ENCODE data around the gene COL12A1.

Gene COL12A1

DNA sequence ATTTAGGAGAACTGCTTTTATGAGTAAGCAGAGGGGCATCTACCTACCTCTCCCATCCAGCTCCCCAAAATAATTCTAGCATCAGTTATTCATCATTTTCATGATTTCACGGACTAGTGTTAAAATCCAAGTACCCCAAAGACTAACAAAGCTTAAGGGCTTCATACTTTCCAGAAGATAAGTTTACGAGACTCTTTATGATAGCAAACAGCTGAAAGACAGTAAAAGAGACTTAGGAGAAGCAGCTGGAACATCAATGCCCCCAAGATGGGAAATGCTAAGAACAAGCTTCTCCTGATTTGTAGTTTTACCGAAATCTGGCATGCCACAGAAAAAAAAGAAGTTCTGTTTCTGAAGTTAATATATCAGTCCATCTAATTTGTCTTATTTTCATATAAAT is 70.0 kb downstream of the COL12A1 start:
- no peak for DNase-seq

DNA sequence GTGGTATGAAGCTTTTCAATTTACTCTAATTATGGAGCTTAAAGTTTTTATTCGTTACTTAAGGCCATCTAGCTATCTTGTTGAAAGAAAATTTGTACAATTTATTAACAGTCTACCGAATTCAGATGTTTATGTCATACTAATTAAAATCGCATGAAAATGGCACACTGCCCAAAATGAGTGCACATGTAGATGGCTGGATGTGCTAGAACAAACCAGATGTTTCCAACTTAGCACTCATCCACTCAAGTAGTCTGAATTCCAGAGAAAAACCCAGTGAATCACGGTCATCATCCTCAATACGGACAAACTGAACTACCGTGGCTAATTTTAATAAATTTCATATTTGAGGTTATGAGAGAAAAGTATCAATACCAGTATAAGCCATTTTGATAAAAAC is 70.4 kb downstream of the COL12A1 start:
- DNase-seq: no peak

DNA sequence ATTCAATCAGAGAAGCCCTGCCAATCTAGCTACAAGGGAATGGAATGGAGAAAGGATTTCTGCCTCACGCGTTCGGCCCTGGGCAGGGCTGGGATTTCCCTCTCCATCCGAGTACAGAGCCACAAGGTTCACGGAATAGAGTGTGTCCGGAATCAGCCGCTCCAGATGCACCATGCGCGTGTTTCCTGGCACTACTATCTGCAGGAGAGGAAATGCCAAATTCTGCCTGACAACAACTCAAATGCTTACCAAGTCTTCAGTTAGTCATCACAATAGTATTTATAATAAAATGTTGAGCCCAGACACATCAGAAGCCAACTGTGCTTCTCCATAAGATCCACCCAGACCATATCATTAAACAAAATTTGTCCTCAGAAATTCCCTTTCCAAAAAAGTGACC is 75.1 kb downstream of the COL12A1 start:
- no peak for DNase-seq

DNA sequence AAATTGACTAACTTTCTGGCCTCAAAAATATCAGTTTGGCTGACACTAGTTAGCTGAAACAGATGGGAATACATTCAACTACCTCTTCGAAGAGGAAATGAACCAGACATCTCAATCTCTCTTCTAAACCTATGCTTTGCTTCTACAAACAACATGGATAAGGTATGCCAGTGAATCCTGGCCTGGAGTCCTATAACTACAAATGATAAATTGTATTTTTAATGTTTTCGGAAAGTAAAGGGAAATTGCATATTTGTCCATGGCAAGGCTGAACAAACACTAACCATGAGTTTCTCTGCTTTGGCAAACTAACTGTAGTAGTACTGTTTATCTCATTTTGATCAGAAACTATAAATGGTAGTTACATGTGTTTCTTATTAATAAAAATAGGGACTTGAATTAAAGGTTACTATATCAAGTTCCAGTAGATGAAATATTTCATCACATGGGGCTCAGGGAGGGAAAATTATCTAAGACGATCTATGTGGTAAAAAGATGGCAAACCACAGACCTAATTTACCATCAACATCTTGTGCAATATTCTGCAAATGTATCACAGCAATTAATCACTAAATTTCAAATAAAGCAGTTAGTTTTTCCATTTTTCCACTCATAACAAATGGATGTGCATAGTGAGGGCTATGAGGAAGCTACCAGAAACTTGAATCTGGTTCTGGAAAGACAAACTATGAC is 76.8 kb downstream of the COL12A1 start:
- no peak for DNase-seq

DNA sequence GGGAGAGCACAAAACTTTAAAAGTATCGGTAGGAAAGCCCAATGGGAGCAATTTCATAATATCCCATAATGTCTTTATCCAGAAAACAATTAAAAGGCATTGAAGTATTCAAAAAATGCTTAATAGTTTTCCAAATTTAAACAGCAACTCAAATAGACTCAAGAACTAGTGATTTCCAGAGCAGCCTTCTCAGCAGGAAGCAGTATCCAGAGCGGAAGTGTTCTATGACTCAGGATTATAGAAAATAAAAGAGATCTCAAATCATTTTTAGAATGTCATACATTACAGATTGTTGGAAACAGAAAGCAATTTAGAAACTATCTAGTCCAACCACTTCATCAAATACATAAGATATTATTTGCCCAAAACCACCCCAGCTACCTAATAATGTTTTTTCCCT is 79.3 kb downstream of the COL12A1 start:
- no peak for DNase-seq

DNA sequence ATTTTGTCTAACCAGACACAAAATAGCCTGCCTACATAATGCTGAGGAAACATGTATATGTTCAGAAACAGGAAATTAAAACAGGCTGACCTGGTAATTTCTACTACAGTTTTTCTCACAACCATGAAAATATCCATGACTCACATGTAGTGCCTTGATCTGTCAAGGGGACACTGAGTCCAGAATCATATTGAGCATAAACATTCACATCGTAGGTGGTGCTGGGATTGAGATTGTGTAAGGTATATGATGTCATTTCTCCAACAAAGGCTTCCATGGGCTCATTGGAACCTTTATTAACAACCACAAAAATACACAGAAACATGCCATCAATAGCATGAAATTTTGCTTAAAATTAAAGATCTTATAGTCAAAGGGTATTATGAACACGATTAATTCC is 80.9 kb downstream of the COL12A1 start:
- no peak for DNase-seq

DNA sequence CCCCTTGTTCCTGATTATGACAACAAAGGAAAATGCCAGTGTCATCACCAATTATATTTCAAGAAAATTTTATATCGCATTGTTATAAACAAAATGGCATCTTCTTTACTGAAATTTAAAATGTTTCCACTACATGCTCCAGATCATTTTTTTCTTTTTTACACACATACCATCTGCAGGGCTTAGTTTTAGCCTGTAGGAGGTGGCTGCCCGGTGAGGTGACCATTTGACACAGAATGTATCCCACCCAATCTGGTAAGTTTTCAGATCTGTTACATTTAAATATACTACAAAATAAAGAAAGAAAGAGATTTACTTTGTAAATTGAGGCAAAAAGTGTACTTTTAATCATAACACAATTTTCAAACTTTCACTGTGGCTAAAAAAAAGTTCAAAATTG is 81.8 kb downstream of the COL12A1 start:
- no peak for DNase-seq

DNA sequence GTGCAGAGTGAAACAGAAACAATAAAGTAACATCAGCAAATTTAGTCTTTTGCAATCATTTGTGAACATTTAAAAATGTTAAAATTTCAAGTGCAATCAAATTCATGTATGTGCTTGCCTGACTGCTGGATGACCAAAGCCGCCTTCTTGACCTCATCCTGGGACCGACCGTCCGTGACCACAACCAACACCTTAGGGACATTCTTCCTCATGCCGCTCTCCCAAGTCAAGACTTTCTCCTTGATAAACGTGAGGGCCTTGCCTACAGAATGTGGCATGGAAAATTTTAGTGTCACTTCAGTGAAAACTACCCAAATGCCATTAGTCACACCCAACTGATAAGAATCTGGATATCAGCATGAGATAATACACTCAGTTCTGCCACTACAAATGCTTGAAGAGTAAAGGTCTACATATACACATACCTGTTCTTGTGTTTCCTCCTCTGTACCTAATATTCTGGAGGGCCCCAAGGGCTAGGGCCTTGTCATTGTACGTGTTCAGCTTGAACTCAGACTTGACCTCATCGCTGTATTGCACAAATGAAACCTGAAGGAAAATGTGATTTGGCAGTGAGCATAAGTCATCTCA is 86.8 kb downstream of the COL12A1 start:
- DNase-seq: no peak

DNA sequence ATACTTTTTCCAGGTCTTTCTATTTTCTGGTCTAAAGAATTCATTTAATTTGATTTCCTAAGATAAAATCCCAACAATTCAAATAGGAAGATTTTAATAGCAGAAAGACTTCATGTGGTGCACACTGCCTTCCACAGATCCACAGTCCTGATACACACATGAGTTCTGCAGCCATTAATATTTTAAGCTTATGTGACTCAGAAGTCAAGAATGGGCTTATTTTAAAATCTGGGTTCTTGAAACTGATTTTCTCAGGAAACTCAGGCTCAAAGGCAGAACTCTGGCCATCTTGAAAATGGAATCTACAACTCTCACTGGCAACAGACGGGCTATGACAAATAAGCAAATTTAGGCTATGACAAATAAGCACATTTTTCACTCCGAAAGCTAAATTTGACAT is 88.2 kb downstream of the COL12A1 start:
- no peak for DNase-seq

DNA sequence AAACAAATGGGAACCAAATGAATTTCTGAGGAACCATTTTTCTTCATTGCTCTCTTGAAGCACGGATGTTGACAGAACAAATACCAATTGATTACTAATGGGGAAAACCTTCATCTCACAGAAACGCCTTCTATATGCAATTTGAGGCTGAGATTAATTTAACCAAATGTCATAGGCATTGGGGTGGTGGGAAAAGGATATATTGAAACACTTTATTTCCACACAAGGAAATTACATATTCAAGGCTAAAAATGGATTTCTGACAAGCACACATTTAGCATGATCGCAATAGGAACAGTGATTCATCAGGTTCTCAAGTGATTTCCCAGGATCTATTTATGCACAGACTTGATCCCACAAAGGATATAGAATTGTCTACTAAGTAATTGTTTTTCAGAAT is 88.9 kb downstream of the COL12A1 start:
- DNase-seq: no peak

DNA sequence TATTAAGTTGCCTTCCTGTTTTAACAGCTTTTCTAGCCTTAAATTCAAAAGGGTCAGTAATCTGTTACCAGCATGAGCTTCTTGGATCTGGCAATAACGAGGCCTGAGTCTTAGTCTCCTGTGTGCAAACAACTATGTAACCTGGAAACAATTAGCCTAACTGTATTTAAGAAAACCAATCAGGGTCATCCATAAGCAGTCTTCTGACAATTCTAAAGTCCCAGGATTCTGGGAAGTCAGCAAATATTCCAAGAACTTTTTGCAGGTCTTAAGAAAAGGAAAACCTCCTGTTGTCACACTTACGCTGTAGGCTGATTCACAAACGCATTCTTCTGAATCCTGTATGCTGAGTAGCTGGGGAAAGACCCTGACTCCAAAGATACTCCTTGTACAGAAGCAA is 90.4 kb downstream of the COL12A1 start:
- DNase-seq: no peak

DNA sequence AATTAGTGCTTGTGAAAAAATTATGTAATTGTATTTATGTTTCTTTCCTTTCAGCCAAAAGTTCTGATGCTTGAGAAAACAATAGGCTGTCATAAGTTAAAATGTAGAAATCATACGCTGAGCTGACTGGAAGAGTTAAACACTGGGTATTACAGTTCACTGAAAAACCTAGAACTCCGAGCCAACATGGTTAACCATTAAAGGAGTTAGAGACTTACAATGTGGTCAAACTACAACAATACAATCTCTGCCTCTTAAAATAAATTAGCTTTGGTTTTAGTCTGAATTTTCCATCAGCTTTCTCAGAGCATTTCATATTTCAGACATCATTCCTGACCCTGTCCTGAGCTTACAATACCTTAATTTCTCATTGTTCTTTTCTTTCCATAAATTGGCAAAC is 91.0 kb downstream of the COL12A1 start:
- no peak for DNase-seq

DNA sequence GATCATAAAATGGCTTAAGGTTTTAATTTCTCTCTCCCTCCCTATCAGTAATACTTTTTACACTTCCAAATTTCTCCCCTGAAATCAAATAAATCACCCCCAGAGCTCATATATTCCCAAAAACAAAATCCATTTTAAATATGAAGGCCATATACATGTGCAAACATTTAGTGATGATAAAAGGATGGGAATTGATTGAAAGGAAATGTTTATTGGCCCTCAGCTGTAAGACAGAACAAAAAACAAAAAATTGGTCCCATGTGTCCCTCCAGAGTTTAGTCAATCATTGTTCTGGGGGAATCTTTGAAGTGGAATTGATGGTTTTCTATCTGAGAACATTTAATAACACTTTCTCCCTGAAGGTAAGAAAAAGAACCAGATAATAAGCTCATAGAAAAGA is 91.7 kb downstream of the COL12A1 start:
- DNase-seq: no peak

DNA sequence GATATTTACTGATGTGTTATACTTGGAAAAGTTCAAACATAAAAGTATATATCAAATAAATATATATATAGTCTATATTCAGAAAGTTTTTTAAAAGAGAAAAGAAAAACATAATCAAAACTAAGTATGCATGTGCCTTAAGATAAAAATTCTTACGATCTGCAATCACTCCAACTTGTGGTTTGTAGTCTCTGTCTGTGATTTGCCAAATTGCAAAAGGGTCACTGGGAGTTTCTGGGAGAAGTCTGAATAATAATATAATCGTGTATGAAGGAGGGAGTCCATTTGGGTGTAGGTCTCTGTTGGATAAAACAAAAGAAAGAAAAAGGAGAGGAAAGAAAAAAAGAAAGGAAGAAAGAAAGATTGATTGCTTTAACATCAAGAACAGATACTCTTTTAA is 92.4 kb downstream of the COL12A1 start:
- no peak for DNase-seq

DNA sequence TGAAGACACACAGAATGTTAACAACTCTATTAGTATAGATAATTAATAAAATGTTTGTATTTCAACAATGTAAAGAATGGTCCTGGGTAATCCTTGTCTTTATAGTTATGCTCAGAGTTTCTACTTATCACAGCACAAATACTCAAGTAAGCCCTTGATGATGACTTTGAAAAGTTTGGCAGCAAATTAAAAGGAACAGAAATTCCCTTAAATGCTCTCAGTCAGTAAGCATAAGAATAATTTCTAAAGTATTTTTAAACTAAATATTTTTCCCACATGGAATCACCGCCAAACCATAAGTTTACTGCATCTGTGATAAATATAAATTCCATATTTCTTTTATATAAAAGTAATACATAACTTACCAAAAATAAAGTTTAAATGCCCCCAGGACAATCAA is 96.1 kb downstream of the COL12A1 start:
- no peak for DNase-seq

DNA sequence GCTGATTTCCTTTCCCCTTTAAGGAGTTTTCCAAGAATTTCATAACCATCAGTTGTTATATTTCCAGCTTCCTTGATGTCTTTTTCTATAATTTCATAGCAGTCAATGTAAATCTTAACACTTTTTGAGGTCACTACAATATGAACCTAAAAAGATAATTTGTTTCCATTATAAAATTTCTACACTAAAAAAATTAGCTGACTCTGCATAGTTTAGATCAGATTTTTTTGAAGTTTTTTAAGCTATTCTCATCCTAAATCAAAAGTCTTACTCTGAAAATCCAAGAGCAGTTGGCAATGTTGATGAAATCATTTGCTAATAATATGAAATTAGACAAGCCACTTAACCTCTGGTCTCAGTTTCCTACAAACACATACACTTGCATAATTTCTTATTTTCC is 96.8 kb downstream of the COL12A1 start:
- no peak for DNase-seq

DNA sequence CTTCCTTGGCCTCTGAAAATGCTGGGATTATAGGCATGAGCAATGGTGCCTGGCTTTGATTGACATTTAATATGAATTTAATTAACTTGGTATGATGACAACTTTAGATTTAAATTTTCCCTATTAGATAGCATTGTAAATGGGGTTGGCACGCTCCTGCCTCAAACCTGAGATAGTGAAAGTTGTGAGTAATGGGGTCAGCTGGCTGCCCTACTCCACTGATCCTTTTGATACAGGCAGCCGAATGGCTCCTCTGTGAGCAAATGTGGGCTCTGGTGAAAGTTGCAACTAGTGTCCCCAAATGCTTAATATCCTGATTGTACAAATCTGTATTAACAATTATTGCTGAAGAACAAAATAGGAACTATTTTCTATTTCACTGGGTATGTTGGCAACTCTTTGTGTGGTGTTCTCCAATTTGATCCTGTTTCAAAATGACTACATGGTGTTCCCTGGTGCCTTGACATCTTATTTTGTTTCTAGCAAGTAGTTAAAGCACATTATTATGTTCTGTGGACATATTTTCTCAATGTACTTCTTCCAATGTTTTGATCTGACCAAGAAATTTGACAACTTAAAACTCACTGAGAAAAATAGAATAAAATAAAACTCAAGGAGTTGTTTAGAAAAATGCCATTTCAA is 97.4 kb downstream of the COL12A1 start:
- DNase-seq: no peak

DNA sequence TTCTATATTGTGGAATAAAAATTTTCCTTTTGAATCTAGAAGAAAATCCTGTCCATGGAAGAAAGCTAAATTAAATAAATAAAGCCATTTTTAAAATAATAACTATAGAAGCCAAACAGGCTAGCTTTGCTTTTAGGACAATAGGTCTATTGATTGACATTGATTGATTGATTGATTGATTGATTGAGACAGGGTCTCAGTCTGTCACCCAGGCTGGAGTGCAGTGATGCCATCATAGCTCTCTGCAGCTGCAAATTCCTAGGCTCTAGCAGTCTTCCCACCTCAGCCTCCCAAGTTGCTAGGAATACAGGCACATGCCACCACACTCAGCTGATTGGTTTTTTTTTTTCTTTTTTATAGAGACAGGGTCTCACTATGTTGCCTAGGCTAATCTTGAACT is 97.9 kb downstream of the COL12A1 start:
- no peak for DNase-seq

DNA sequence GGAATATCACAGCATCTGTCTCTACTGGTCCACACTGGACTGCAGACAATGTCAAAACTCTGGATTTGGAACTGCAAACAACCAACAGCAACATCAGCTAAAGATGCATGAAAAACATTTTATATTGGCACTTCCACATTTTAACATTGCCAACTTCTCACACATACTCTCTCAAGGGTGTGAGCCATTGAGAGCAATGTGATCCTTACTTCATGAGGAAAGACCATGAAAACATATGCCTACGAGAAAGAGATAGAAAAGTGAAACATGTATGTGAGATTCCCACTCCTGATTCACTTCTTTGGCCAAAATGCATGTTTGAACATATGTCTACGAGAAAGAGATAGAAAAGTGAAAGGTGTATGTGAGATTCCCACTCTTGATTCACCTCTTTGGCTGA is 99.4 kb downstream of the COL12A1 start:
- no peak for DNase-seq

DNA sequence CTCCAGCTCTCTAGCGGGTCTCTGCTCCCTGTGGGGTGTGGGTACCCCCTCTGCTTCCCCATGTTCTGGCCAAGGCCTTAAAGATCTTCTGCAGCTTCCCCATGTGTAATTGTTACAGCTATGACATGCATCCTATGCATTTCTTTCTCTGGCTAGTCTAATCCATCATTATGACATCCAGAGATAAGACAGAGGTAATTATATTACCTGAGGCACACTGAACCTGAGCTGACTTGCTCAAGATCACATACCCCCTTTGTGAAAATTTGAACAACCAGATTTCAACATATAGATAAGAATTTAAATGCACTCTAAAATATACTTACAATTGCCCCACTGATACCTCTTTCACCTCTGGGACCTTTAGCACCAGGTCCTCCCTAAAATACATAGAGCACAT is 102.4 kb downstream of the COL12A1 start:
- DNase-seq: no peak

DNA sequence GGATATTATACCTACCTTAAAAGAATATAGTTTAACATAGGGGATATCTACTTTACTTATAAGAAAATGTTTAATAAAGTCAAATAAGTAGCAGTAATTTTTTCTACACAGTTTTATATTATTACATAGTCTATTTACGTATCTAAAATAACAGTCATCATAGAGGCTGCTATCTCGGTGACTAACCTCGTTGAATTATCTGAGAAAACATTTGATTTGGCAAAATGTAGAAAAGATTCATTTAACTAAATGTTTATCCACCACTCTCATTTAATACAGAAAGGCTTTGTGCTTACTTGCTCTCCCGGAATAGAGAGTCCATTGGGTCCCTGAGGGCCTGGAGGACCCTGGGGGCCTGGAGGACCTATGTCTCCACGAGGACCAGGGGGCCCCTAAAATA is 103.6 kb downstream of the COL12A1 start:
- no peak for DNase-seq

DNA sequence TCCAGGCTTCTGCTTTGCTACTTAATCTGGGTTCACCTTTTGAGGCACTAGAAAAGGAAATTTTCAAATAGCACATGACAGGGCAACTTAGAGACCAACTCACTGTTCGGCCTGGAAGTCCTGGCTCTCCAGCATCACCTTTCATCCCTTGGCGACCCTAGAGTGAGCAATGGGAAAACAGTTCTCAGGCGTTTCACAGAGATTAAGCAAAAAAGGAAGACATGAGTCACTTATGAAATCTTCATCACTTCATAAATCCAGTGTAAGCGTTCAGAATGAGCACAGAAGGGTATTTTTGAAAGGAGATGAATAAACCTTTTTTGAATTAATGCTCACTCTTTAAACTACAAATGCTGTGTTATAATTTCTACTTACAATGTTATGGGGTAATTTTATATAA is 104.0 kb downstream of the COL12A1 start:
- no peak for DNase-seq

DNA sequence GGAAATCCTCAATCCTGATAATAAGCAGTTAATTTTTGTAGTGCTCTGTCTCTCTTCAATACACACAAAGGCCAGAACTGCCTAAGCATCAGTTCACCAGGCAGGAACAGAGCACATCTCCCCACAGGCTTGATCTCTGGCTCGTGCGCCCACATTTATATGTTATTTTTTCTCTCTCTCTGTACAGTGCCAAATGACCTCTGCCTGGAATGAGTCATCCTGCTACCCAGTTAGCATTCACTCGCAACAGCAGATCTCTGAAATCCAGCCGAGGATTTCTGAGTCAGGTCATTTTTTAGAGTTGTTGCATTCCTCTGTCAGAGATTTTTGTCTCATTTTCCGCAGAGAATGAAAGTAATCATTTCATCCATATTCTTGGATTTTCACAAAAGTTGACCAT is 107.1 kb downstream of the COL12A1 start:
- no peak for DNase-seq

DNA sequence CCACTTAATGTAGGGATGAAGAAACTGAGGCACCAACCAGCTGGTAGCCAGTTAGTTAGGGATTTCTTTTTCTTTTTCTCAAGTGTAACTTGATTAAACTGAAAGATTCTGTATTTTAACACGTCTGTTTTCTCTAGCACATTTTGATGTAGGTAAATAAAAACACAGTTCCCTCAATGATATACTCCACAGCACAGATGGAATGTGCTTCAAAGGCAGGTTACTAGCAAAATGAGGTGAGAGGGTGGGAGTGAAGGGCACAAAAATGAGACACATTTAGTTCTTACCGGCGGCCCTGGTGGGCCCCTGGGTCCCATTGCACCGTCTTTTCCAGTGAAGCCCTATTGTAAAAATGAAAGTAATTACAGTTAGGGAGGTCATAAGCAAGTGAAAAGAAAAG is 108.9 kb downstream of the COL12A1 start:
- DNase-seq: no peak

Measured in effector CD8-positive, alpha-beta T cell (primary cell).